Retinal pigment epithelial cell (primary cell): ENCODE measurements around the gene SFMBT1.

Experiments
- DNase-seq: peaks from one replicate; pipeline ENCODE4 v3.0.0-alpha.2; 2010; ENCODE audit warnings: low read depth
- H3K4me3 ChIP-seq: 2 replicates; pipeline ENCODE4 v1.5.1; 2011; ENCODE audit warnings: mild to moderate bottlenecking, low read length, control low read depth, moderate library complexity
- CTCF ChIP-seq: conservative IDR thresholded peaks from 2 replicates; pipeline ENCODE4 v1.5.1; 2011; ENCODE audit warnings: low read depth, low read length, control low read depth, inconsistent platforms

The SFMBT1 gene

DNA sequence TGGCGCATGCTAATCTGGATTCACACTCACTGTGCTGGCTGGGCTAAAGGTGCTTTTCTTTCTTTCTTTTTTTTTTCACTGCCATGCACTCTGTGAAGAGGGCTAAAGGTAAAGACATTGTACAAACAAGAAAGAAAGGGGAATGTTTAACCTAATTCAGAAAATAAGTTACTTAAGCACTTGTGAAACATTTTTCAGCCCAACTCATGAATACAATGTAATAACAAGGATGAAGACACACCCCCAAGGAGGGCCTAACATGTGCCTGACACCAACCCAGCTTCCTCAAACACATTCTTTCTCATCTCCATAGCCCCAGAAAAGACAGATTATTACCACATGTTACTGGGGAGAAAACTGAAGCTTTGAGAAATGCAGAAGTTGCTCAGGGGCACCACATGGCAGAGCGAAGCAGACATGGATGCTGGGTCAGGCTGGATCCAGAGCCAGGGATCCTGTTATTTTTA lies 154.2 kb downstream of the SFMBT1 start:
- DNase-seq = no peak
- no peak overlapping the region for H3K4me3 ChIP-seq
- no peak for TF ChIP-seq CTCF

GRCh38 chr3:52891164-52891563 lies 154.7 kb downstream of the SFMBT1 start:
- DNase-seq = no peak
- no peak for TF ChIP-seq CTCF
- no peak overlapping the region for H3K4me3 ChIP-seq

- no peak for TF ChIP-seq CTCF
- no peak overlapping the region for H3K4me3 ChIP-seq
- no peak for DNase-seq
Measured at GRCh38 chr3:52890735-52891134, 155.1 kb downstream of the SFMBT1 start.

- no peak overlapping the region for H3K4me3 ChIP-seq
- TF ChIP-seq CTCF = no peak
- no peak for DNase-seq
Measured at GRCh38 chr3:52889901-52890300, 156.0 kb downstream of the SFMBT1 start.

DNA sequence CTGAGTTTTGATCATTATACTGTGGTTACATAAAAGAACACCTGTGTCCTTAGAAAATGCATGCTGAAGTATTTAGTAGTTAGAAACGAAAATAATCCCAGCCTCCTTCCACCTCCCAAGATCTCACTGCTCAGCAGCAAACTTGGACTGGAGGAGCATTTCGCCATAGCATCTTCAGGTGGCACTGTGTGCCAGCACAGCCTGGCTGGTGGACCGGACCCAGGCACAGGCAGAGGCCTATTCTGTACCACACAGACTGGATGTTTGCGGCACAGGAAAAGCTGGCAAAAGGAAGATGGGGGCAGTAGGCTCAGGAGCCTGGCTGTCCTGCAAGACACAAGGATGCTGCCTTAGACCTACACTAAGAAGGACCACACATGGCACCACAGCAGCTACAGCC lies 158.7 kb downstream of the SFMBT1 start:
- no peak for DNase-seq
- no peak for TF ChIP-seq CTCF
- no peak overlapping the region for H3K4me3 ChIP-seq

- TF ChIP-seq CTCF = no peak
- H3K4me3 ChIP-seq = no peak overlapping the region
- no peak for DNase-seq
Measured at GRCh38 chr3:52886049-52886730, 159.7 kb downstream of the SFMBT1 start.

- TF ChIP-seq CTCF = no peak
- no peak overlapping the region for H3K4me3 ChIP-seq
- DNase-seq = no peak
Measured at GRCh38 chr3:52882377-52882776, 163.5 kb downstream of the SFMBT1 start.
